Liver (tissue), 9 donors: ENCODE measurements around the gene ZC3HAV1. TPM values are rescaled to one million over a fixed set of nuclear protein-coding genes. Genes with fewer than 3 reads are reported as not detected.

Source experiments
- DNase-seq: peaks from one replicate; pipeline ENCODE4 v3.0.0-alpha.2; 2017; ENCODE audit warnings: low spot score
- H3K27ac ChIP-seq, 2 donors: one replicate each; pipeline ENCODE4 v1.7.0; 2013; ENCODE audit warnings: inconsistent platforms in 2 of 2, low read length in 2 of 2, control low read depth in 1 of 2, low read depth in 1 of 2, mild to moderate bottlenecking in 1 of 2
- H3K27me3 ChIP-seq, 4 donors: one replicate each; pipeline versions ENCODE4 v1.6.1 to v1.7.0; 2013; ENCODE audit warnings: low read length in 3 of 4, inconsistent platforms in 1 of 4, mild to moderate bottlenecking in 1 of 4, moderate library complexity in 1 of 4; ENCODE audit not compliant: control insufficient read depth in 4 of 4, insufficient read depth in 4 of 4
- H3K36me3 ChIP-seq, 4 donors: one replicate each; pipeline versions ENCODE4 v1.6.1 to v1.7.0; 2013; ENCODE audit warnings: low read length in 3 of 4, mild to moderate bottlenecking in 3 of 4, low read depth in 1 of 4, moderate library complexity in 1 of 4; ENCODE audit not compliant: control insufficient read depth in 4 of 4, insufficient read depth in 3 of 4
- H3K4me1 ChIP-seq, 4 donors: one replicate each; pipeline versions ENCODE4 v1.6.1 to v1.7.0; 2013; ENCODE audit warnings: low read length in 3 of 4, mild to moderate bottlenecking in 3 of 4, moderate library complexity in 1 of 4; ENCODE audit not compliant: control insufficient read depth in 4 of 4, insufficient read depth in 4 of 4
- H3K4me3 ChIP-seq, 3 donors: one replicate each; pipeline versions ENCODE4 v1.6.1 to v1.7.0; 2013; ENCODE audit warnings: low read length in 3 of 3, control low read depth in 1 of 3, low read depth in 1 of 3, mild to moderate bottlenecking in 1 of 3
- H3K9ac ChIP-seq, 2 donors: one replicate each; pipeline ENCODE4 v1.7.0; 2013; ENCODE audit warnings: low read length in 2 of 2, mild to moderate bottlenecking in 2 of 2, moderate library complexity in 2 of 2, control low read depth in 1 of 2, low read depth in 1 of 2
- H3K9me3 ChIP-seq, 4 donors: one replicate each; pipeline versions ENCODE4 v1.6.1 to v1.7.0; 2013; ENCODE audit warnings: low read length in 3 of 4; ENCODE audit not compliant: control insufficient read depth in 4 of 4
- ATF3 ChIP-seq: IDR thresholded peaks from 2 replicates; pipeline ENCODE4 v1.6.1; 2016; ENCODE audit warnings: antibody characterized with exemption
- EGR1 ChIP-seq, 2 donors: IDR thresholded peaks; 2 replicates each; pipeline ENCODE4 v1.6.1; 2016 to 2018; ENCODE audit warnings: antibody characterized with exemption in 2 of 2, low read depth in 2 of 2
- FOXA1 ChIP-seq: IDR thresholded peaks from 2 replicates; pipeline ENCODE4 v1.6.1; 2016; ENCODE audit warnings: antibody characterized with exemption
- FOXA2 ChIP-seq: IDR thresholded peaks from 2 replicates; pipeline ENCODE4 v1.6.1; 2016; ENCODE audit warnings: antibody characterized with exemption
- HNF4A ChIP-seq, 2 donors: conservative IDR thresholded peaks; 2 replicates each; pipeline ENCODE4 v1.6.1; 2016; ENCODE audit warnings: antibody characterized with exemption in 2 of 2, mild to moderate bottlenecking in 2 of 2
- HNF4G ChIP-seq: IDR thresholded peaks from 2 replicates; pipeline ENCODE4 v1.6.1; 2016; ENCODE audit warnings: antibody characterized with exemption
- JUND ChIP-seq, 2 donors: IDR thresholded peaks; 2 replicates each; pipeline ENCODE4 v1.6.1; 2016; ENCODE audit warnings: antibody characterized with exemption in 2 of 2
- MAX ChIP-seq: IDR thresholded peaks from 2 replicates; pipeline ENCODE4 v1.6.1; 2016; ENCODE audit warnings: antibody characterized with exemption
- NR2F2 ChIP-seq: IDR thresholded peaks from 2 replicates; pipeline ENCODE4 v1.6.1; 2016; ENCODE audit warnings: antibody characterized with exemption
- RAD21 ChIP-seq, 2 donors: IDR thresholded peaks; 2 replicates each; pipeline ENCODE4 v1.6.1; 2016; ENCODE audit warnings: antibody characterized with exemption in 2 of 2, mild to moderate bottlenecking in 2 of 2
- REST ChIP-seq: IDR thresholded peaks from 2 replicates; pipeline ENCODE4 v1.6.1; 2016; ENCODE audit warnings: antibody characterized with exemption, mild to moderate bottlenecking
- RXRA ChIP-seq, 2 donors: IDR thresholded peaks; 2 replicates each; pipeline ENCODE4 v1.6.1; 2017 to 2018; ENCODE audit warnings: antibody characterized with exemption in 2 of 2, mild to moderate bottlenecking in 1 of 2
- SP1 ChIP-seq: IDR thresholded peaks from 2 replicates; pipeline ENCODE4 v1.6.1; 2018; ENCODE audit warnings: antibody characterized with exemption, mild to moderate bottlenecking
- TAF1 ChIP-seq: conservative IDR thresholded peaks from 2 replicates; pipeline ENCODE4 v1.6.1; 2016; ENCODE audit warnings: antibody characterized with exemption, mild to moderate bottlenecking
- YY1 ChIP-seq: IDR thresholded peaks from 2 replicates; pipeline ENCODE4 v1.6.1; 2016; ENCODE audit warnings: antibody characterized with exemption, mild to moderate bottlenecking
- ZBTB33 ChIP-seq: IDR thresholded peaks from 2 replicates; pipeline ENCODE4 v1.6.1; 2016; ENCODE audit warnings: antibody characterized with exemption
- WGBS: extraction: QIAGEN DNeasy Blood & Tissue Kit; methylation state at CpG from one replicate; pipeline ENCODE4 v1.1.7; 2013; 5-methylcytosine and 5-hydroxymethylcytosine counted together
- polyA plus RNA-seq, 2 donors: library from polyadenylated mRNA; stranded (reverse) in 1 of 2; unstranded in 1 of 2; fragments of 200-250 nt in 1 of 2; fragments of >200 nt in 1 of 2; fragmentation: Nextera tagmentation in 1 of 2; extraction: Ambion mirVana in 1 of 2; gene quantifications; one replicate each; pipeline versions ENCODE4 v1.2.1 to v1.2.3, GENCODE V29; 2013 to 2015
- total RNA-seq, 2 donors: library from RNA; depleted of rRNA; stranded (reverse); fragments of >200 nt; gene quantifications; one replicate each; pipeline ENCODE4 v1.2.3, GENCODE V29; 2014
- donor health status: healthy.
- donor health status: healthy.
- donor health status: healthy.
- donor health status: healthy.
- donor health status: healthy.

Gene ZC3HAV1
- total and polyA plus RNA-seq, 4 donors: 6.6 to 40.5 (median 16.5) TPM

- TF ChIP-seq REST (no peak), JUND (IDR thresholded peaks at IDR 0.05) (no peak), YY1 (no peak)
Observed at GRCh38 chr7:139115104-139115503, 5.6 kb upstream of the ZC3HAV1 start (continued).

- no peak overlapping the region for H3K27ac ChIP-seq
- peaks cover 0 to 4% (median 0%) of the 10 kb centered on the region in 4 donors for H3K4me1 ChIP-seq
- no peak for DNase-seq
- 93% methylated on average over 5 of the region's 5 CpGs for WGBS
- no peaks in the 10 kb centered on the region for H3K9me3 ChIP-seq
- H3K9ac ChIP-seq: no peak overlapping the region
- H3K36me3 ChIP-seq: no peaks in the 10 kb centered on the region
- no peak overlapping the region for H3K4me3 ChIP-seq
- TF ChIP-seq REST (no peak), SP1 (no peak), ZBTB33 (no peak), ATF3 (no peak), HNF4G (no peak), RAD21 (IDR thresholded peaks at IDR 0.05) (no peak), NR2F2 (no peak), FOXA2 (no peak), YY1 (no peak), MAX (no peak), RXRA (IDR thresholded peaks at IDR 0.05) (no peak), FOXA1 (no peak), HNF4A (conservative IDR thresholded peaks at IDR 0.05) (no peak), JUND (IDR thresholded peaks at IDR 0.05) (no peak), TAF1 (no peak), EGR1 (IDR thresholded peaks at IDR 0.05; ENCODE audit: low read depth in 2 of 2) (no peak)
- H3K27me3 ChIP-seq: no peaks in the 10 kb centered on the region
Observed at GRCh38 chr7:139114585-139114984, 5.1 kb upstream of the ZC3HAV1 start.
